Neural crest cell (in vitro differentiated cells): ENCODE measurements around the gene AUTS2. TPM values are rescaled to one million over a fixed set of nuclear protein-coding genes. Genes with fewer than 3 reads are reported as not detected.

Experiments
- DNase-seq: peaks from one replicate; pipeline ENCODE4 v3.0.0; 2021; ENCODE audit warnings: low read depth, mixed read lengths, low spot score
- H3K27ac Mint-ChIP-seq: one replicate; pipeline ENCODE4 v1.8.0; 2021; ENCODE audit warnings: mild to moderate bottlenecking, mixed read lengths; ENCODE audit not compliant: unreplicated experiment
- H3K27me3 Mint-ChIP-seq: 2 replicates; pipeline ENCODE4 v1.8.0; 2021; ENCODE audit warnings: low read depth, mild to moderate bottlenecking, mixed read lengths
- H3K36me3 Mint-ChIP-seq: 2 replicates; pipeline ENCODE4 v1.8.0; 2021; ENCODE audit warnings: low read depth, mild to moderate bottlenecking, mixed read lengths
- H3K4me1 Mint-ChIP-seq: 2 replicates; pipeline ENCODE4 v1.8.0; 2021; ENCODE audit warnings: mixed read lengths
- H3K4me3 Mint-ChIP-seq: one replicate; pipeline ENCODE4 v1.8.0; 2021; ENCODE audit warnings: mild to moderate bottlenecking, mixed read lengths
- H3K9me3 Mint-ChIP-seq: 2 replicates; pipeline ENCODE4 v1.8.0; 2021; ENCODE audit warnings: mixed read lengths
- CTCF ChIP-seq: fragments of 200-600 bp; sonication (generic); conservative IDR thresholded peaks from 2 replicates; pipeline ENCODE4 v1.5.0; 2021; ENCODE audit warnings: antibody characterized with exemption, mild to moderate bottlenecking
- total RNA-seq: library from RNA; stranded (reverse); gene quantifications from 2 replicates; pipeline ENCODE4 v1.2.1, GENCODE V29; 2021

AUTS2 gene
- total RNA-seq, 1 donor from 2014 or later = 152 TPM

- no peaks in the 10 kb centered on the region for H3K36me3 Mint-ChIP-seq
- TF ChIP-seq CTCF = no peak
- no peaks in the 10 kb centered on the region for H3K9me3 Mint-ChIP-seq
- no peak overlapping the region for H3K4me3 Mint-ChIP-seq
- DNase-seq = no peak
- peaks cover 38% of the 10 kb centered on the region for H3K4me1 Mint-ChIP-seq
- H3K27ac Mint-ChIP-seq = no peak overlapping the region
- H3K27me3 Mint-ChIP-seq = no peaks in the 10 kb centered on the region
These were observed 82.9 kb downstream of the AUTS2 start for GRCh38 chr7:69681181-69681580.

GRCh38 chr7:69682518-69682917 lies 84.2 kb downstream of the AUTS2 start:
- no peak for TF ChIP-seq CTCF
- H3K4me3 Mint-ChIP-seq = no peak overlapping the region
- no peaks in the 10 kb centered on the region for H3K36me3 Mint-ChIP-seq
- no peaks in the 10 kb centered on the region for H3K27me3 Mint-ChIP-seq
- peaks cover 33% of the 10 kb centered on the region for H3K4me1 Mint-ChIP-seq
- no peaks in the 10 kb centered on the region for H3K9me3 Mint-ChIP-seq
- H3K27ac Mint-ChIP-seq = no peak overlapping the region
- no peak for DNase-seq

- Mint-ChIP-seq H3K9me3 (no peaks in the 10 kb centered on the region), H3K4me3 (no peak overlapping the region), H3K36me3 (no peaks in the 10 kb centered on the region), H3K4me1 (peaks cover 32% of the 10 kb centered on the region), H3K27me3 (no peaks in the 10 kb centered on the region), H3K27ac (no peak overlapping the region)
- no peak for DNase-seq
- no peak for TF ChIP-seq CTCF
These were observed 84.7 kb downstream of the AUTS2 start for GRCh38 chr7:69683002-69683401.

GRCh38 chr7:69684369-69685292 lies 86.4 kb downstream of the AUTS2 start:
- Mint-ChIP-seq H3K36me3 (no peaks in the 10 kb centered on the region), H3K27ac (no peak overlapping the region), H3K9me3 (no peaks in the 10 kb centered on the region), H3K27me3 (no peaks in the 10 kb centered on the region), H3K4me1 (peaks cover 28% of the 10 kb centered on the region), H3K4me3 (no peak overlapping the region)
- no peak for TF ChIP-seq CTCF
- no peak for DNase-seq

GRCh38 chr7:69685293-69685631 lies 87.0 kb downstream of the AUTS2 start:
- no peak for DNase-seq
- H3K27ac Mint-ChIP-seq = no peak overlapping the region
- H3K4me3 Mint-ChIP-seq = no peak overlapping the region
- no peaks in the 10 kb centered on the region for H3K27me3 Mint-ChIP-seq
- no peak for TF ChIP-seq CTCF
- no peaks in the 10 kb centered on the region for H3K9me3 Mint-ChIP-seq
- peaks cover 28% of the 10 kb centered on the region for H3K4me1 Mint-ChIP-seq
- H3K36me3 Mint-ChIP-seq = no peaks in the 10 kb centered on the region
